Measurements from ENCODE around the gene SLC46A1.

Gene SLC46A1

GRCh38 chr17:28404007-28404406 is 2.0 kb downstream of the SLC46A1 start:
- DNase-seq = peak in 1 of 2 donors; percentile 43

- DNase-seq = no peak
These were observed 3.2 kb downstream of the SLC46A1 start for GRCh38 chr17:28402844-28403243.

GRCh38 chr17:28402224-28402630 is 3.8 kb downstream of the SLC46A1 start:
- DNase-seq = no peak

GRCh38 chr17:28399808-28400207 is 6.2 kb downstream of the SLC46A1 start:
- no peak for DNase-seq

GRCh38 chr17:28398280-28398981 is 7.6 kb downstream of the SLC46A1 start:
- peak; percentile 6 to 7 for DNase-seq

- no peak for DNase-seq
These were observed 8.2 kb downstream of the SLC46A1 start for GRCh38 chr17:28397687-28398279.

- no peak for DNase-seq
These were observed 8.7 kb downstream of the SLC46A1 start for GRCh38 chr17:28397275-28397674.

GRCh38 chr17:28396635-28397239 is 9.3 kb downstream of the SLC46A1 start:
- DNase-seq = no peak

GRCh38 chr17:28395968-28396367 is 10.0 kb downstream of the SLC46A1 start:
- no peak for DNase-seq

GRCh38 chr17:28395426-28395825 is 10.6 kb downstream of the SLC46A1 start:
- no peak for DNase-seq

GRCh38 chr17:28394337-28395116 is 11.5 kb downstream of the SLC46A1 start:
- no peak for DNase-seq

- DNase-seq = no peak
These were observed 13.5 kb downstream of the SLC46A1 start for GRCh38 chr17:28392491-28392890.

- DNase-seq = no peak
These were observed 14.6 kb downstream of the SLC46A1 start for GRCh38 chr17:28391401-28391800.

- DNase-seq = no peak
These were observed 15.0 kb downstream of the SLC46A1 start for GRCh38 chr17:28390984-28391383.

- no peak for DNase-seq
These were observed 15.4 kb downstream of the SLC46A1 start for GRCh38 chr17:28390563-28390962.

- DNase-seq = no peak
These were observed 15.9 kb downstream of the SLC46A1 start for GRCh38 chr17:28390141-28390540.

GRCh38 chr17:28388106-28388505 is 17.9 kb downstream of the SLC46A1 start:
- DNase-seq = no peak

GRCh38 chr17:28386391-28386790 is 19.6 kb downstream of the SLC46A1 start:
- DNase-seq = no peak

- no peak for DNase-seq
These were observed 20.6 kb downstream of the SLC46A1 start for GRCh38 chr17:28385406-28385805.

- DNase-seq = no peak
These were observed 21.0 kb downstream of the SLC46A1 start for GRCh38 chr17:28385037-28385400.

- peak; percentile 54 to 63 for DNase-seq
These were observed 21.6 kb downstream of the SLC46A1 start for GRCh38 chr17:28384281-28385036.

GRCh38 chr17:28381141-28381825 is 24.7 kb downstream of the SLC46A1 start:
- peak in 1 of 2 donors; percentile 54 for DNase-seq

Data from inflammatory macrophage (primary cell).